Activated CD4-positive, alpha-beta T cell treated with anti-CD3 and anti-CD28 coated beads, Interleukin-2, amount 10 ng/mL, durations not matched to agents 24 days and 14 days (primary cell): ENCODE results near the gene SLC17A3. TPM values are rescaled to one million over a fixed set of nuclear protein-coding genes. Genes with fewer than 3 reads are reported as not detected.

Experiments used
- DNase-seq: peaks from one replicate; pipeline ENCODE4 v3.0.0; 2022
- H3K27ac Mint-ChIP-seq: one replicate; pipeline ENCODE4 v1.8.0; 2022; ENCODE audit warnings: mild to moderate bottlenecking, mixed read lengths
- H3K27me3 Mint-ChIP-seq: one replicate; pipeline ENCODE4 v1.8.0; 2022; ENCODE audit warnings: mixed read lengths
- H3K36me3 Mint-ChIP-seq: one replicate; pipeline ENCODE4 v1.8.0; 2022; ENCODE audit warnings: low read depth, mild to moderate bottlenecking, mixed read lengths
- H3K4me1 Mint-ChIP-seq: one replicate; pipeline ENCODE4 v1.8.0; 2021; ENCODE audit warnings: mixed read lengths
- H3K4me3 Mint-ChIP-seq: one replicate; pipeline ENCODE4 v1.8.0; 2022; ENCODE audit warnings: mild to moderate bottlenecking, moderate library complexity, mixed read lengths
- H3K9me3 Mint-ChIP-seq: one replicate; pipeline ENCODE4 v1.8.0; 2021; ENCODE audit warnings: mixed read lengths
- intact Hi-C: fragments of 100-400 bp; cut with micrococcal nuclease; formaldehyde crosslinking; loops from one replicate; pipeline ENCODE4 v1.15.1; 2023
- total RNA-seq: library from RNA; stranded (reverse); gene quantifications from 2 replicates; pipeline ENCODE4 v1.2.3, GENCODE V29; 2022

Gene SLC17A3
- total RNA-seq, 1 donor from 2014 or later, result 0.58 TPM

- intact Hi-C loops, result loop anchor here (5.0 kb wide), 1 partner anchor 93 kb away; no protein-coding TSS in a partner anchor
These were observed 6.6 kb upstream of the SLC17A3 start for GRCh38 chr6:25880601-25881000.

GRCh38 chr6:25878721-25879322 is 4.8 kb upstream of the SLC17A3 start:
- no peak for DNase-seq
- intact Hi-C loops, result no loop called here
- Mint-ChIP-seq H3K9me3 (no peaks in the 10 kb centered on the region), H3K27me3 (peaks cover 9% of the 10 kb centered on the region), H3K4me1 (peaks cover 22% of the 10 kb centered on the region), H3K36me3 (peaks cover 1% of the 10 kb centered on the region), H3K4me3 (no peak overlapping the region), H3K27ac (no peak overlapping the region)

More at GRCh38 chr6:25880601-25881000, 6.6 kb upstream of the SLC17A3 start:
- H3K27ac Mint-ChIP-seq, result no peak overlapping the region
- H3K4me1 Mint-ChIP-seq, result peaks cover 10% of the 10 kb centered on the region
- peaks cover 9% of the 10 kb centered on the region for H3K27me3 Mint-ChIP-seq
- no peaks in the 10 kb centered on the region for H3K9me3 Mint-ChIP-seq
- DNase-seq, result no peak
- H3K4me3 Mint-ChIP-seq, result no peak overlapping the region
- peaks cover 1% of the 10 kb centered on the region for H3K36me3 Mint-ChIP-seq

GRCh38 chr6:25875926-25876602 is 2.0 kb upstream of the SLC17A3 start:
- H3K36me3 Mint-ChIP-seq, result no peaks in the 10 kb centered on the region
- intact Hi-C loops, result no loop called here
- H3K4me3 Mint-ChIP-seq, result no peak overlapping the region
- DNase-seq, result peak; percentile 48
- no peak overlapping the region for H3K27ac Mint-ChIP-seq
- peaks cover 3% of the 10 kb centered on the region for H3K9me3 Mint-ChIP-seq
- H3K27me3 Mint-ChIP-seq, result peaks cover 9% of the 10 kb centered on the region
- peaks cover 27% of the 10 kb centered on the region for H3K4me1 Mint-ChIP-seq

GRCh38 chr6:25875563-25875905 is 1.5 kb upstream of the SLC17A3 start:
- Mint-ChIP-seq H3K4me1 (peaks cover 27% of the 10 kb centered on the region), H3K36me3 (no peaks in the 10 kb centered on the region), H3K27ac (no peak overlapping the region), H3K27me3 (peaks cover 9% of the 10 kb centered on the region), H3K4me3 (no peak overlapping the region), H3K9me3 (peaks cover 3% of the 10 kb centered on the region)
- no peak for DNase-seq
- intact Hi-C loops, result no loop called here

GRCh38 chr6:25874822-25875562 is 949 bp upstream of the SLC17A3 start:
- Mint-ChIP-seq H3K4me1 (peaks cover 27% of the 10 kb centered on the region), H3K36me3 (no peaks in the 10 kb centered on the region), H3K27me3 (peaks cover 9% of the 10 kb centered on the region), H3K9me3 (peaks cover 3% of the 10 kb centered on the region), H3K27ac (no peak overlapping the region), H3K4me3 (peak overlapping the region; percentile 17)
- peak; percentile 74 for DNase-seq
- intact Hi-C loops, result no loop called here

- no peak overlapping the region for H3K27ac Mint-ChIP-seq
- intact Hi-C loops, result no loop called here
- peaks cover 3% of the 10 kb centered on the region for H3K9me3 Mint-ChIP-seq
- H3K36me3 Mint-ChIP-seq, result no peaks in the 10 kb centered on the region
- no peak overlapping the region for H3K4me3 Mint-ChIP-seq
- no peaks in the 10 kb centered on the region for H3K27me3 Mint-ChIP-seq
- H3K4me1 Mint-ChIP-seq, result peaks cover 27% of the 10 kb centered on the region
- DNase-seq, result no peak
These were observed 1.2 kb downstream of the SLC17A3 start for GRCh38 chr6:25872814-25873213.

- no peaks in the 10 kb centered on the region for H3K27me3 Mint-ChIP-seq
- H3K9me3 Mint-ChIP-seq, result peaks cover 4% of the 10 kb centered on the region
- H3K4me3 Mint-ChIP-seq, result no peak overlapping the region
- no peak for DNase-seq
- no peak overlapping the region for H3K27ac Mint-ChIP-seq
- intact Hi-C loops, result loop anchor here (5.0 kb wide), 1 partner anchor 72 kb away; no protein-coding TSS in a partner anchor
- no peaks in the 10 kb centered on the region for H3K36me3 Mint-ChIP-seq
- H3K4me1 Mint-ChIP-seq, result peaks cover 41% of the 10 kb centered on the region
These were observed 4.2 kb downstream of the SLC17A3 start for GRCh38 chr6:25869840-25870239.

- intact Hi-C loops, result loop anchor here (5.0 kb wide), 1 partner anchor 74 kb away; no protein-coding TSS in a partner anchor
- H3K4me3 Mint-ChIP-seq, result no peak overlapping the region
- H3K9me3 Mint-ChIP-seq, result peaks cover 16% of the 10 kb centered on the region
- no peaks in the 10 kb centered on the region for H3K27me3 Mint-ChIP-seq
- DNase-seq, result no peak
- H3K4me1 Mint-ChIP-seq, result peaks cover 38% of the 10 kb centered on the region
- H3K27ac Mint-ChIP-seq, result no peak overlapping the region
- H3K36me3 Mint-ChIP-seq, result no peaks in the 10 kb centered on the region
These were observed 5.4 kb downstream of the SLC17A3 start for GRCh38 chr6:25868436-25869183.

- no peak overlapping the region for H3K27ac Mint-ChIP-seq
- peaks cover under 1% of the 10 kb centered on the region for H3K27me3 Mint-ChIP-seq
- peaks cover 28% of the 10 kb centered on the region for H3K4me1 Mint-ChIP-seq
- H3K4me3 Mint-ChIP-seq, result peak overlapping the region; percentile 16
- H3K9me3 Mint-ChIP-seq, result peaks cover 15% of the 10 kb centered on the region
- intact Hi-C loops, result loop anchor here (5.0 kb wide), 1 partner anchor 76 kb away; no protein-coding TSS in a partner anchor
- DNase-seq, result peak; percentile 79
- no peaks in the 10 kb centered on the region for H3K36me3 Mint-ChIP-seq
These were observed 8.0 kb downstream of the SLC17A3 start for GRCh38 chr6:25866011-25866410.

- Mint-ChIP-seq H3K27ac (no peak overlapping the region), H3K4me3 (no peak overlapping the region), H3K9me3 (peaks cover 15% of the 10 kb centered on the region), H3K4me1 (peaks cover 30% of the 10 kb centered on the region), H3K36me3 (no peaks in the 10 kb centered on the region), H3K27me3 (peaks cover 5% of the 10 kb centered on the region)
- intact Hi-C loops, result no loop called here
- no peak for DNase-seq
These were observed 10.7 kb downstream of the SLC17A3 start for GRCh38 chr6:25863360-25863759.

GRCh38 chr6:25862199-25862598 is 11.8 kb downstream of the SLC17A3 start:
- Mint-ChIP-seq H3K4me3 (no peak overlapping the region), H3K4me1 (peaks cover 37% of the 10 kb centered on the region), H3K9me3 (peaks cover 15% of the 10 kb centered on the region), H3K27me3 (peaks cover 5% of the 10 kb centered on the region), H3K27ac (no peak overlapping the region), H3K36me3 (no peaks in the 10 kb centered on the region)
- DNase-seq, result peak; percentile 30
- intact Hi-C loops, result no loop called here

- H3K36me3 Mint-ChIP-seq, result no peaks in the 10 kb centered on the region
- no peak for DNase-seq
- H3K27ac Mint-ChIP-seq, result no peak overlapping the region
- no peaks in the 10 kb centered on the region for H3K9me3 Mint-ChIP-seq
- peaks cover 12% of the 10 kb centered on the region for H3K4me1 Mint-ChIP-seq
- H3K4me3 Mint-ChIP-seq, result no peak overlapping the region
- intact Hi-C loops, result no loop called here
- H3K27me3 Mint-ChIP-seq, result peaks cover 3% of the 10 kb centered on the region
These were observed 21.3 kb downstream of the SLC17A3 start for GRCh38 chr6:25852756-25853155.

GRCh38 chr6:25851961-25852360 is 22.1 kb downstream of the SLC17A3 start:
- no peaks in the 10 kb centered on the region for H3K36me3 Mint-ChIP-seq
- peak overlapping the region; percentile 22 for H3K4me3 Mint-ChIP-seq
- peaks cover 11% of the 10 kb centered on the region for H3K4me1 Mint-ChIP-seq
- intact Hi-C loops, result no loop called here
- H3K27me3 Mint-ChIP-seq, result peaks cover 6% of the 10 kb centered on the region
- peak; percentile 52 for DNase-seq
- peaks cover 4% of the 10 kb centered on the region for H3K9me3 Mint-ChIP-seq
- no peak overlapping the region for H3K27ac Mint-ChIP-seq
